ENCODE results near the gene BOC. TPM values are rescaled to one million over a fixed set of nuclear protein-coding genes. Genes with fewer than 3 reads are reported as not detected.

BOC gene
- total and polyA plus RNA-seq, 2 experiments from 2014 or later, result 2.1 to 4.1 TPM

DNA sequence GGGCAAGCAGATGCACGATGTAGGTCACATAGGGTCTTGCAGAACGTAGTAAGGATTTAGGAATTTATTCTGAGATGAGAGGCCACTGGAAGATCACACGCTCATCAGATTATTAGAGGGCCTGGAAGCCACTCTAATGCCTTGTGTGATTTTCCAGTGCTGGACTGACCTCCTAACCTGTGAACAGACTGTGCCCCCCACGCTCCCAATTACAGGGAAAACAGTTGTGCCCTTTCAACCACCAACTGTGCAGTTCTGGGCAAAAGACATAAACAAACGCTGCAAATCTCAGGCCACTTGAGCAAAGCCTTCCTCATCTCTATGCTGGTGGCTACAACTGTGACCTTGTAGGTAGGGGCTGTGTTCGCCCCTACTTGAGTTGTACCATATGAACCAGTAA, 48.2 kb upstream of the BOC start (continued):
- TF ChIP-seq POLR2AphosphoS5 (IDR thresholded peaks at IDR 0.05; ENCODE audit: low read depth) (no peak), NANOG (IDR thresholded peaks at IDR 0.05; ENCODE audit: borderline replicate concordance) (no peak), ZNF331 (CRISPR knock-in tag; IDR thresholded peaks at IDR 0.05; ENCODE audit: low read depth) (no peak), EZH2phosphoT487 (IDR thresholded peaks at IDR 0.05; ENCODE audit: unreplicated experiment) (no peak), CREB1 (CRISPR knock-in tag; IDR thresholded peaks at IDR 0.05; ENCODE audit: low read depth) (no peak), ETS1 (IDR thresholded peaks at IDR 0.05) (no peak), STAT1 (IDR thresholded peaks at IDR 0.05; ENCODE audit: unreplicated experiment) (no peak)

- no peaks in the 10 kb centered on the region for H3K9me2 ChIP-seq (ENCODE audit: insufficient read depth)
- no peaks in the 10 kb centered on the region for H3K36me3 Mint-ChIP-seq (ENCODE audit: low read depth)
- no peaks in the 10 kb centered on the region for H3K79me2 ChIP-seq (replicated peaks; ENCODE audit: insufficient read depth)
- no peaks in the 10 kb centered on the region for H3F3A ChIP-seq (replicated peaks; ENCODE audit: low read depth)
- H3K4me3 Mint-ChIP-seq, result no peak overlapping the region
- no peaks in the 10 kb centered on the region for H3K36me3 ChIP-seq (ENCODE audit: insufficient read depth)
- TF ChIP-seq JUNB (IDR thresholded peaks at IDR 0.05; ENCODE audit: unreplicated experiment) (no peak), POLR2AphosphoS5 (IDR thresholded peaks at IDR 0.05; ENCODE audit: low read depth) (no peak), CREB1 (CRISPR knock-in tag; IDR thresholded peaks at IDR 0.05; ENCODE audit: low read depth) (no peak), NANOG (IDR thresholded peaks at IDR 0.05; ENCODE audit: borderline replicate concordance) (no peak), ETS1 (IDR thresholded peaks at IDR 0.05) (no peak)
- no peaks in the 10 kb centered on the region for H3K9me3 Mint-ChIP-seq
- peaks cover 2% of the 10 kb centered on the region for H3K27me3 Mint-ChIP-seq (ENCODE audit: insufficient read depth, low read depth, poor library complexity)
- H3K27ac Mint-ChIP-seq, result no peak overlapping the region
- no peak overlapping the region for H3K4me3 ChIP-seq
- ATAC-seq (no peak), DNase-seq (ENCODE audit: low spot score) (no peak)
- 0 out of 2 replicates have a peak overlapping the region, but pooled peaks have one; percentile 33 for H3K4me2 ChIP-seq
- H3K27me3 ChIP-seq (ENCODE audit: insufficient read depth), result no peaks in the 10 kb centered on the region
- H3K4me1 ChIP-seq (ENCODE audit: insufficient read depth), result peaks cover 23% of the 10 kb centered on the region
- no peak overlapping the region for H3K27ac ChIP-seq (ENCODE audit: low read depth)
- H4K20me1 ChIP-seq (replicated peaks; ENCODE audit: insufficient read depth), result no peaks in the 10 kb centered on the region
- H2AFZ ChIP-seq, result no peak overlapping the region
- H3K4me1 Mint-ChIP-seq, result peaks cover 20% of the 10 kb centered on the region
Measured at GRCh38 chr3:113165841-113166240, 45.5 kb upstream of the BOC start.

- Histone ChIP-seq H3K4me3 (no peak overlapping the region), H3K27ac (ENCODE audit: low read depth) (no peak overlapping the region; the same call in 1 of the 2 replicates), H2AFZ (peak overlapping the region; percentile 92; the same call in 1 of the 2 replicates), H3K4me1 (ENCODE audit: insufficient read depth) (peaks cover 23% of the 10 kb centered on the region), H4K20me1 (replicated peaks; ENCODE audit: insufficient read depth) (no peaks in the 10 kb centered on the region), H3K36me3 (ENCODE audit: insufficient read depth) (no peaks in the 10 kb centered on the region), H3F3A (replicated peaks; ENCODE audit: low read depth) (no peaks in the 10 kb centered on the region), H3K27me3 (ENCODE audit: insufficient read depth) (no peaks in the 10 kb centered on the region), H3K4me2 (0 out of 2 replicates have a peak overlapping the region, but pooled peaks have one; percentile 33), H3K9me2 (ENCODE audit: insufficient read depth) (no peaks in the 10 kb centered on the region), H3K79me2 (replicated peaks; ENCODE audit: insufficient read depth) (no peaks in the 10 kb centered on the region)
- Mint-ChIP-seq H3K36me3 (ENCODE audit: low read depth) (no peaks in the 10 kb centered on the region), H3K27me3 (ENCODE audit: insufficient read depth, low read depth, poor library complexity) (peaks cover 2% of the 10 kb centered on the region), H3K4me1 (peaks cover 20% of the 10 kb centered on the region), H3K4me3 (no peak overlapping the region), H3K27ac (no peak overlapping the region), H3K9me3 (no peaks in the 10 kb centered on the region)
- DNase-seq (ENCODE audit: low spot score), result no peak
- ATAC-seq, result no peak; the same call in 2 of the 3 replicates
- no peak for TF ChIP-seq EZH2 (IDR thresholded peaks at IDR 0.05; ENCODE audit: low read depth, unreplicated experiment)
Measured at GRCh38 chr3:113166357-113166718, 45.0 kb upstream of the BOC start.
